HTR-8/SVneo (cell line): ENCODE data around the gene GAL3ST3.
A peak's percentile ranks its signal among the peaks of the same experiment; 100 is the strongest.
"Not testable (repeated sequence)": the region's sequence is repeated elsewhere in the genome, so short reads cannot be mapped to it uniquely, and the experiment has no call there.

Source experiments
- DNase-seq: peaks from one replicate; pipeline ENCODE4 v3.0.0; 2011; ENCODE audit warnings: low spot score, mixed read lengths; ENCODE audit not compliant: insufficient read length
- FAIRE-seq: peaks from 2 replicates; lab custom pipeline; 2011; peaks lifted over from hg19 to GRCh38; lab: Jason Lieb, UNC

Gene GAL3ST3

DNA sequence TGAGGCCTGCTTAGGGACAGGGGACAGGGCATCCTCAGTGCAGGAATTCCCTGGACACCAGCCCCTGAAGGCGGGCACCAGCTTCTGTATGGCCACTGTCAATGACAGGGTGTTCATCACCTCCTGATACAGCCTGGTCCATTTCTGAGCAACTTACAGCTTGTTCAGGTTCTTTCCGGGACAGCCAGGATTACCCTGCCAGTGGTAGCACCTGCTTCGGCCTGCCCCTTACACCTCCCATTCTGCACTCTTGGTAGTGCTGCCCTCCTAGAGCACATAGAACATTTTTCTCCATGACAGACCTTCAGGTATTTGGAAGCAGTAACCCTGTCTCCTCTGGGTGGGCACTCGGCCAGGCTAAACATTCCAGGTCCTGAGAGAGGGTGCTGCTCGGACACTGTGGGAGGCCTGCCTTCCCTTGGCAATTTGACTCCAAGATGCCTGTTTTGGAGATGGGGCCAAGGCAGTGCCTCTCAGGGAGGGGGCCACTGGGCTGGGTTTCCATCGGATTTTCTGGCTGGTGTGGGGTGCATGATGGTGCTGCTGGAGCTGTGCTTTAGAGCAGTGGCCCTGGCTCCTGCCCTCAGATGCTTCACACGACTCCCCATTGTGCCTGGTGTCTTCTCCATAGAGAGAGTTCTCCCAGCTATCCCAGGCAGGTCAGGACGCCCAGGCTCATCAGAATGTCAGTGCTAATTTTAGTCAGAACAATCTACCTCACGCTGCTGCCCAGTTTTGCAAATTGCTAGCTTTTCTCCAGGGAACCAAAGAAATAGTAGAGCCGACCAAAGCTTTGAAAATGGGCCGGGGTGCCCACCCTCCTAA lies 1.2 kb downstream of the GAL3ST3 start:
- FAIRE-seq (peak; percentile 88), DNase-seq (no peak)

DNA sequence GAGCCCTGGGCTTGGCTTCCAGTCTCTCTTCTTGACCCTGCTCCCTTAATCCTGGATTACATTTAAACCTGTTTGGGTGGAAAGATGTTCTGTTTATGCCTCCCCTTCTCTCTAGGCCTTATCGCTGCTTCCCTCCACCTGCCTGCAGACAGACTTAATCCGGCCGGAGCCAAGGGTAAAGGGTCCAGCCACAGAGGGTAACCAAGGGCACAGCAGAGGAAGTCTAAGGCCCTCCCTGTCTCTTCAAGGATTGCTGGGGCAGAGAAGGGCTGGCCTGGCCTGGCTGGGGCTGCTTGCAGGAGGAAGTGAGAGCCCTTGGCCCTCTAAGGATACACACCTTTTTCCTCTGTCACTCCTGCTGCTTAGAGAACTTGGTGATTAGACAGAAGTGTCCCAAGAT lies 2.1 kb downstream of the GAL3ST3 start:
- FAIRE-seq (peak; percentile 51), DNase-seq (no peak)

DNA sequence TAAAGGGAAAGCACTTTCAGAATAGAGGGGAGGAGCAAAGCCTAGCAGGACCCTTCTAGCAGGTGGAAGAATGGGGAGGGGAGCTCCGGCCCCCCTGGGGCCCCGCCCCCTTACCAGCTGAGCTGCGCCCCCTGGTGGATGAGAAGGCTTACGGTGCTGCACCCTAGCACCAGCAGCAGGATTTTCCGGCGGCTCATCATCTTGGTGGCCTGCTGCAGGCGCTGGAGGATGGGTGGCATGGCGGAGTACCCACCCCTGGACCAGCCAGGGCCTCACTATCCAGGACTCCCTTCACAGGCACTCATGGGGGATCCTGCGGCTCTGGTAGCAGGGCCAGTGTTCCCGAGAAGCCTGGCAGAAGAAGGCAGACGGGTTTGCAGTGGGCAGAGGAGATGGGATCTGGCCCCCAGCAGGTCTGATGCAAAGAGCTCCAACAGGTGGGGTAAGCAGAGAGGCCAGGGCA lies 3.8 kb downstream of the GAL3ST3 start:
- FAIRE-seq (peak; percentile 99), DNase-seq (peak; percentile 95)

DNA sequence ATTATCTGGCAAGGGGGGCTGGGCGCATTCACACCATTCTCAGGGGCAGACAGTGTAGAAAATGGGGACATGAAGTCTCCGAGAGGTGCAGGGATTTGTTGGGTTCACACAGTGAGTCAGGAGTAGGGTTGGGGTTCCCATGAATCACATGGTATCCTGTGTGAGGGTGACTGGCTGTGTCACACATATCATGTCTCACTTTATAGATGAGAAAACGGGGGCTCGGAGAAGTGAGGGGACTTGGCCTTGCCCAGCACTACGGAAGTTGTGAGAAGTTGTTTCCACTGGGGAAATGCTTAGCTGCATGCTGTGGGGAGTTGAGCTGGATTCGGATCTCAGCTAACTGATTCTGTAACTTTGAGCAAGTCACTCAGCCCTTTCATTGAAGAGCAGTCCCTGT lies 4.2 kb downstream of the GAL3ST3 start:
- DNase-seq (no peak), FAIRE-seq (no peak)

DNA sequence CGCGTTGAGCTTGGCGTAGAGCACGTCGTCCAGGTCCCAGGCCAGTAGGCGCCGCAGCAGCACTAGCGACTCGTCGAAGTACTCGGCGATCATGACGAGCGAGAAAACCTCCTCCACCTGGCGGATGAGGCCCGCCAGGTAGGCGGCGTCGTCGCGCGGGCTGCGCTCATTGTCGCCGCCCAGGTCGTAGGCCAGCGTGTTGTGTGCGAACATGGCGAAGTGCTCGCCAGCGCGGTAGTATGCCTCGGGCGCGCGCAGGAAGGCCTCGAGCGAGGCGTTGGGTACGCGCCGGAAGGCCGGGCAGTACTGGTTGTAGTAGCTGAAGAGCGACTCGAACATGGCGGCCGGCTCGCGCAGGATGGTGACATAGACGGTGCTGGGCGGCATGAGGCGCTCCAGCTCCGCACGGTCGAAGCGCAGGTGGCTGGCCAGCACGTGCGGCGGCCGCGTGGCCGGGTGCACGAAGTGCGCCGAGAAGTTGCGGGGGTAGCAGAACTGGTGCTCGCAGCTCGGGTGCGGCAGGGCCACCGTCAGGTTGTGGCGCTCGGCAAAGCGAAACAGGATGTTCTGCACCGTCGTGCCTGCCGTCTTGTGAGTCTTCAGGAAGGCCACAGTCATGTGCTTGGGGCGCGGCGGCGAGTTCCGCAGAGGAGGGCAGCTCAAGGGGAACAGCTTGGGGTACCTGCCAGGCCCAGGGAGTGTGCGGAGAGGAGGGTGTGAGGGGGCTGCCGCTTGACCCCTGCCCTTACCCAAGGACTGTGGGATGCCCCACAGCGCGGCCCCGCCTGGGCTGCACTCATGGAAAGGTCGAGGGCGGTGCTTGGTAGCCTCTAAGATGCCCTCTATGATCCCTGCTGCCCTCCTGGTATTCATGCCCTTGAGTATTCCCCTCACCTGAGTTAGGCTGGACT lies 5.7 kb downstream of the GAL3ST3 start:
- peak; percentile 86 for FAIRE-seq
- DNase-seq = no peak

DNA sequence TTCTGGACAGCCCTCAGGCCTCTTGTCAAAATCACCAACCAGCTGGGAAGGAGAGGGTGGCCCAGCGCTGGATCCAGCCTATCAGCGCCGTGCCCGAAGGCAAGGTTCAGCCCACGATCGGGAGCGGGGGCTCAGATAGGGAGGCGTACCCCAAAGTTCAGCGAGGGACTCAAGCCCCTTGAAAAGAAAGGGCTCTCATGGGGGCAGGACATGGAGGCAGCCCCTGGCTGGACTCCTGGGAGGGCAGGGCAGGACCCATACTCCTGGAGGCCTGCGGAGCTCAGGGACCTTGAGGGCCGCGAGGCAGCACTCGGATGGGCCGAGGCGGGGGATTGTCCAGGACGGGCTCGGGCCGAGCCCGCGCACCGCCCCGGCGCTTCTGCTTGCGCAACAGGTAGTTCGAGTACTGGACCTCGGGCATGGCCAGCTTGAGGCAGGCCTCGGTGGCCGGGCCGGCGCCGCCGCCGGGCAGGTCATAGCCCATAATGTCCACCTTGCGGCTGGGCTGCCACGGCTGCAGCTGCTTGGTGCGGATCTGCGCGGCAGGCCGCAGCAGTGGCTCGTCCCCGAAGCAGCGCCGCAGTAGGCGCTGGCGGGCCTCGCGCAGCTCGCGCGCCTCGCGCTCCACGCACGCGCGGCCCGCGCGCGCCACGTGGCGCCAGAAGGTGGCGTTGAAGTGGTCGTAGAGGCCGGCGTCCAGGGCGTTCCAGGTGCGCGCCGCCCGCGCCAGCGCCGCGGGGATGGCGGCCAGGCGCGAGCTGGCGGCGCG lies 6.5 kb downstream of the GAL3ST3 start:
- FAIRE-seq (no peak), DNase-seq (no peak)

DNA sequence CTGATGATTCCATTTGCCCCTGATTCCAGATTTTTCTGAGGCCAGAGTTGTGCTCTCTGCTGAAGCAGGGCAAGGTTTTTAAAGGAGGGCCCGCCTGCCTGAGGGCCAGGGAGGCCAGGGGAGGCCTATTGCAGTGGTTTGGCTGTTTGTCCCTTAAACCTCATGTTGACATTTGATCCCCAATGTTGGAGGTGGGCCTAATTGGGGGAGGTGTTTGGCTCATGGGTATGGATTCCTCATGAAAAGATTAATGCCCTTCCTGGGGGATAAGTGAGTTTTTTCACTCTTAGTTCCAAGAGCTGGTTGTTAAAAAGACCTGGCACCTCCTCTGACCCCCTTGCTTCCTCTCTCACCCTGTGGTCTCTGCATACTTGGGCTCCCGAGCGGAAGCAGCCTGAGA lies 9.2 kb downstream of the GAL3ST3 start:
- FAIRE-seq (peak; percentile 52), DNase-seq (no peak)

DNA sequence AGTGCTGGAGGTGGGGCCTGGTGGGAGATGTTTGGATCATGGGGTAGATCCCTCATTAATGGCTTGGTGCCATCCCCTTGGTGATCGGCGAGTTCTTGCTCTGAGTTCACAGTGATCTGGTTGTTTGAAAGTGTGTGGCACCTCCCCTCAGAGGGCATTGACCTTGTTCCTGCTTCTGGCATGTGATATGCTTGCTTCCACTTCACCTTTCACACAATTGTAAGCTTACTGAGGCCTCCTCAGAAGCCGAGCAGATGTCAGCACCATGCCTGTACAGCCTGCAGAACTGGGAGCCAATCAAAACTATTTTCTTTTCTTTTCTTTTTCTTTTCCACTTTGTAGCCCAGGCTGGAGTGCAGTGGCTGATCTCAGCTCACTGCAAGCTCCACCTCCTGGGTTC lies 11.6 kb downstream of the GAL3ST3 start:
- no peak for DNase-seq
- no peak for FAIRE-seq

DNA sequence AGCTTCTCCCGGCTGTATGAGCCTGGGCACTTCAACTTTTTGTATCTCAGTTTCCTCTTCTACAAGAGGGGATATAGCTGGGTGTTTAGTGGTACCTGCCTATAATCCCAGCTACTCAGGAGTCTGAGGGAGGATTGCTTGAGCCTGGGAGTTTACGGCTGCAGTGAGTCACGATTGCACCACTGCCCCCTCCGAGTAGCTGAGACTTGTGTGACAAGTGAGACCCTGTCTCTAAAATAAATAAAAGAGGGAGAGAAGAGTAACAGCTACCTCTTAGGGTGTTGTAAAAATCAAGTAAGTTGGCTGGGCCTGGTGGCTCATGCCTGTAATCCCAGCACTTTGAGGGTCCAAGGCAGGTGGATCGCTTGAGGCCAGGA lies 12.6 kb downstream of the GAL3ST3 start:
- DNase-seq (no peak), FAIRE-seq (no peak)

DNA sequence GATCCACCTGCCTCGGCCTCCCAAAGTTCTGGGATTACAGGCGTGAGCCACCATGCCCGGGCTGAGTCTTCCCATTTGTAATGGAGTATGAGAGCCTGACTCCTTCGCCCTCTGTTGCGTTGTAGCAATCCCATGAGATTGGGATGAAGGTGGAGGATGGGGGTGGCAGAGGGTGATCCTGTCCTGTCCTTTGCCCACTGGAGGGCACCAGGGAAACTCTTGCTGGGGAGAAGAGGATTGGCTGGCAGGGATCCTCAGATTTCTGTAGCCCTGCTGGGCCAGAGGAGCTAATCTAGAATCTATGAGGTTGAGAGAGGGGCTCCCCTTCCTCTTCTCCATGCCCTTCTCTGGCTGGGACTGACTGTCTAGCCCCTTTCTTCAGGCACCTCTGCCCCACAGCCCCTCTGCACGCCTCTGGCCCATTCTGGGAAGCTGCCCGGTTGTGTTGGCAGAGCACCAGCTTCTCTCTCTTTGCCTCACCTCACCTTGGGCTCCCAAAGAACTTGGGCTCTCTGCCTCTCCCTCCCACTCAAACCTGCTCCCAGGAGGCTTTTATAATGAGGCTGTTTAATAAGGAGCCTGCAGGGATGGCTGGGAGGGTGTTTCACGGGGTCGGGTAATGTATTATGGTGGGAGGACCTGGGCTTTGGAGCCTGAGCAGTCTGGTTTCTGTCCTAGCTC lies 13.2 kb downstream of the GAL3ST3 start:
- FAIRE-seq (peak; percentile 62), DNase-seq (no peak)

DNA sequence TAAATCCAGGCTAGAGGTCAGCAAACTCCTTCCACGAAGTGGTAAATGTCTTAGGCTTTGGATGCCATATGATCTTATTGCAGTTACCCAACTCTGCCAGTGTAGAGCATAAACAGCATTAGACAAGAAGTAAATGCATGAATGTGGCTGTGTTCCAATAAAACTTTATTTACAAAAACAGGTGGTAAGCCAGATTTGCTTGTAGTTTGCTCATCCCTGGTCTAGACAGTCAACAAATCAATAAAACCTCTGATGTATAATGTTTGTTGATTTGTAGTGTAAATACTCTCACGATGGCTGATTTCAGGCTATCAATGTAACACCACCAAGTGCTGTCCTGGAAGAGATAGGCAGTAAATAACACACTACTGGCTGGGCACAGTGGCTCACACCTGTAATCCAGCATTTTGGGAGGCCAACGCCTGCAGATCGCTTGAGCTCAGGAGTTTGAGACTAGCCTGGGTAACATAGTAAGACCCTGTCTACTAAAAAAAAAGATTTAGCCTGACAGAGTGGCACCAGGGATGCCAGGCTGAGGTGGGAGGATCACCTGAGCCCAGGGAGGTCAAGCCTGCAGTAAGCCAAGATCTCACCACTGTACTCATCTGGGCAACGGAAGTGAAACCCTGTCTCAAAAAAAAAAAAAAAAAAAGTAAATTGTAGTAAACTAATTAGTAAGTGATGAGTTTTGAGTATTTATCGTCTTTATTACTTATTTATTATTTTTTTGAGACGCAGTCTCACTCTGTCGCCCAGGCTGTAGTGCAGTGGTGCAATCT lies 15.8 kb downstream of the GAL3ST3 start:
- FAIRE-seq (peak; percentile 95), DNase-seq (no peak)

DNA sequence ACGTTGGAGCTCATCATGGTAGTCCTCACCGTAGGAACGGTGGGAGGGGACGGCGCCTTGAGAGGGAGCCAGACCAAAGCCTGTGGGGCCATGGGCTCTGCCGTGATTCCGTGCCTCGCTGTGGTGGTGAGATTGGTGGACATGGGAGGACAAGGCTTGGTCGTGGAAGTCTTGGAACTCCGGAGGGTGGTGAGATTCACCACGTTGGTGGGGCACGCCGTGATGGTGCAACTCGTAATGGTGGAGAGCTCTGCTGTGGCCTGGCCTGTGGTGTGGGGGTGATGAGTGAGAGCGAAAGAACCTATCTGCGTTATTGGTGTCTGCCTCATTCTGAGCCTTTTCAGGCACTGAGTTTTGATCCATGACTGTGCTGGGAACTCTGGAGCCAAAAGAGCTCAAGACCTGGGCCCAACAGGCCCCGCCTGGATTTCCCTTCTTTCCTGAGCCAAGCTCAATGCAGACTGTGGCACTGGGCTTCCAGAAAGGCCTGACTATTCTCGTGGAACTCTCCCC lies 22.9 kb downstream of the GAL3ST3 start, which contains the start of gene CATSPER1:
TSS of gene CATSPER1 (minus strand) at position 463 of the 513 bp plus-strand sequence. CDS start at position 363, 100 bp downstream.
- DNase-seq = no peak
- FAIRE-seq = peak; percentile 86

DNA sequence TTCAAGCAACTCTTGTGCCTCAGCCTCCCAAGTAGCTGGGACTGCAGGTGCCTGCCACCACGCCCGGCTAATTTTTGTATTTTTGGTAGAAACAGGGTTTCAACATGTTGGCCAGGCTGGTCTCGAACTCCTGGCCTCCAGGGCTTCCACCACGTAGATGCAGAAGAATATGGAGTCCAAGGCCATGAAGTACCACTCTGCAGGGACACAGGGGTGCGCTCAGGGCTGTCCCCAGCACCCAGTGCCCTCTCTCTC lies 25.8 kb downstream of the GAL3ST3 start:
- not testable (repeated sequence) for DNase-seq, FAIRE-seq

DNA sequence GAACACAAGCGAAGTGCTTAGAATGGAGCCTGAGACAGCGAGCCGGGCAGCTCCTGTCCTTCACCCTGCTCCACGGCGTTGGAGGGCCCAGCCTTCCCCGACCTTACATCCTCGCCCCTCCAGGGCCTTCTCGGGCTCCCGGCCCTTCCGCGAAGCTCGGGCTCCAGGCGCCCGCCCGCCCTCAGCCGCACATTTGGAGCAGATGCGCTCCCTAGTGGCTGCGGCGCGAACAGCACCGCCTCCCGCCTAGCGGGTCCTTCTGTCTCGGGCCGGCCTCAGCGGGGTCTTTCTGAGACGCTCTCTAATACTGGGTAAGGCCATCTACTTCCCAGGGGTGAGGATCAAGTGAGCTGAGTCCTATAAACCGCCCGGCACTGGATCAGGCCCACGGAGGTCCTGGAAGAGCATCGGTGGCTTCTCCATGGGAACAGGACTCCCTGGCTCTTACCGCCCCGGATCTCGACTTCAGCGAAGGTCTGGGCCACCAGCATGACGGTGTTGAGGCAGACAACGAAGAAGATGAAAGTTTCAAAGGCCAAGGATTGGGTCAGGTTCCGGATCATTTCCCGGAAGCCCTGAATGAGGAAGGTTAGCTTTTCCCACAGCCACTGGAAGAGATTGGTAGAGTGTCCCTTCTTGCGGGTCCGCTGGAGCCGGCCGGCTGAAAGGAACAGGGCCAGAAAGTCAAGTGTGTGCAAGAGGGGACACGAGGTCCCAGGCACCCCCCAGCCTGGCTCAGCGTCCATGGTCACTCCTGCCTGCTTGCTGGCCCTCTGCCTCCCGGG lies 26.4 kb downstream of the GAL3ST3 start:
- FAIRE-seq (peak; percentile 97), DNase-seq (peak; percentile 94)

DNA sequence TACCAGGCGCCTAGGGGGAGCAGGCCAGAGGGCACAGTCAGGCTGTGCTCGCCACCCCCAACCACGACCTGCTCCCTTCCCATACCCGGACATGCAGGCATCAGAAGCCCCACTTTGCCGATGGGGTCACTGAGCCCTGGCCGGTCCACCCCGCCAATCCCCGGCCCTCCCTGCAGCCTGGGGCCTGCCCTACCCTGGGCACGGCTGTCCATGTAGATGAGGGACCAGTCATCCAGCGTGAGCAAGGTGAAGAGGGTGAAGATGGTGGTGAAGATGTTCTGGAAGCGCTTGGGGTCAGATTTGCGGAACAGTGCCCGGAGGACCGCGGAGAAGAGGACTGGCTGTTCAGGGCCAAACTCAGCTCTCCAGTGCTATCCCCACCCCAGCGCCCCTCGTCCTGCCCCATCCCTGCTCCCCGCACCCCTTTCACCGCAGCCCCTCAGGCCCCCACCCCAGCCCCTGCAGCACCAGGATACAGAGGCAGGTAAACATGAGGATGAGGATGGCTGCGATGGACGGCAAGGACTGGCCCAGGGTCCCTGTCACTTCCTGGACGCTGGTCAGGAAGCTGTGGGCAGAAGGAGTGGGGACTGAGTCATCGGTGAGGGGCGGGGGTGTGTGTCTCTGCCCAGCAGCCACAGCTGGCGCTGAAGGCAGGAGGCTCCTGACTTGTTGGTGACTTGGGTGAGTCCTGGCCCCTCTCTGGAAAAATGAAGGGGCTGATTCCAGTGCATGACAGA lies 28.2 kb downstream of the GAL3ST3 start:
- DNase-seq = peak; percentile 94
- peak; percentile 99 for FAIRE-seq

DNA sequence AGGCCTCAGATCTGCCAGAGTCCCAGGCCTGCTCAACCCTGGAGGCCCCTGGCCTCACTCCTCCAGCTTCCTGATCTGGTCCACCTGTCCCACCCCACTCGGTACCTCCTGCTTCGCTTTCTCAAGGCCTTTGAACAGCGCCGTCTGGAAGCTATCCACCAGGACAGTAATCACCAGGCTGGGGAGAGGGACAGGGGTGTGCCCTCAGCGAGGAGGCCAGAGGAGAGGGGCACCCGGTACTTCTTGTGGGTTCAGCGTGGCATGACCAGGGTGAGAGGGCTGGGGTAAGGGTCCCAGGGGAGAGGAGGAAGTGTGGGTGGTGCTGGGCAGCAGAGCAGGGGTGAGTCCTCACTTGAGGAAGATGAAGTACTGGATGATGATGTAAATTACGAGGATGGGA lies 28.7 kb downstream of the GAL3ST3 start:
- no peak for FAIRE-seq
- no peak for DNase-seq

DNA sequence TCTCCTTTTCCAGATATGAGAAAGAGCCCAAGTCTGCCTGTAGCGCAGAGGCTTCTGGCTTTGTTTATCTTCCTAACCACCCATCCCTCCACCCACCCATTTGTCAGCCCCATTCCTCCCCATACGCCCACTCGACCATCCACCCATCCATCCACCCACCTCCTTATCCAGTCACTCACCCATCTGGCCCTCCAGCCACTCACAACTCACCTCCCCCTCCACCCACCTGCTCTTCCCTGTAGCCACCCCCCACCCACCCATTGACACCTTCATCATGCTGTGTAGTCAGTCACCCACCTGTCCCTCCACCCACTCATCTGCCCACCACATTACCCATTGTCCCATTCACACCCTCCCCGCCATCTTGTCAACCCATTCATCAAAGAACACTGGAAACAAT lies 31.6 kb downstream of the GAL3ST3 start:
- peak; percentile 79 for FAIRE-seq
- no peak for DNase-seq

DNA sequence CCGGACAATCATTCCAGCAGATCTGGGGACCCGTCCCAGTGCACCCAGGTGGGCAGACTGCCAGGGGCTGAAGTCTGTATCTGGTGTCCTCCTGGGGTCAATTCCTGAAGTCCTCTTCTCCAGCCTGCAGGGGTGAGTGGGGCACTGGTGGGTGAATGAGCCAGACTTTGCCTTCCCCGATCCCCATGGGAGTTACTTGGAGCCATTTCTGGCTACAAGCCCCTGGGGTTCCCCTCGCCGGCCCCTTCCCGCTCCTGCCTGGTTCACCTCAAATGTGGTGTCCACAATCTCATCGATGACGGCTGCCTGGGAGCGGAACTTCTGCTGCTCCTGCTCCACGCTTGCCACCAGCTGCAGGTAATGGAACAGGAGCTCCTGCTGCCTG lies 32.2 kb downstream of the GAL3ST3 start:
- DNase-seq = no peak
- FAIRE-seq = no peak
